Adipocyte (in vitro differentiated cells): ENCODE measurements around the gene MYBPC2.
A peak's percentile ranks its signal among the peaks of the same experiment; 100 is the strongest.

Experiments
- DNase-seq: peaks from one replicate; pipeline ENCODE4 v3.0.0-alpha.2; 2015; ENCODE audit warnings: low read depth
- H3K27me3 ChIP-seq: replicated peaks from 2 replicates; pipeline ENCODE4 v1.7.0; 2013; ENCODE audit warnings: mild to moderate bottlenecking, low read length, moderate library complexity; ENCODE audit not compliant: control insufficient read depth, insufficient read depth
- H3K36me3 ChIP-seq: 2 replicates; pipeline ENCODE4 v1.7.0; 2013; ENCODE audit warnings: low read length, mild to moderate bottlenecking, moderate library complexity; ENCODE audit not compliant: control insufficient read depth, insufficient read depth, severe bottlenecking
- H3K4me1 ChIP-seq: 2 replicates; pipeline ENCODE4 v1.7.0; 2013; ENCODE audit warnings: mild to moderate bottlenecking, low read length, moderate library complexity; ENCODE audit not compliant: control insufficient read depth, insufficient read depth
- H3K4me3 ChIP-seq: 2 replicates; pipeline ENCODE4 v1.7.0; 2013; ENCODE audit warnings: mild to moderate bottlenecking, low read length, moderate library complexity
- H3K9ac ChIP-seq: 2 replicates; pipeline ENCODE4 v1.7.0; 2013; ENCODE audit warnings: mild to moderate bottlenecking, low read length, moderate library complexity
- H3K9me3 ChIP-seq: 2 replicates; pipeline ENCODE4 v1.7.0; 2013; ENCODE audit warnings: mild to moderate bottlenecking, low read length, moderate library complexity; ENCODE audit not compliant: control insufficient read depth

The MYBPC2 gene

GRCh38 chr19:50500060-50500752 lies 67.5 kb downstream of the MYBPC2 start:
- Histone ChIP-seq H3K4me3 (no peak overlapping the region), H3K9ac (no peak overlapping the region)
- DNase-seq: peak; percentile 19

GRCh38 chr19:50500753-50501151 lies 68.1 kb downstream of the MYBPC2 start:
- Histone ChIP-seq H3K4me1 (no peaks in the 10 kb centered on the region), H3K27me3 (peaks cover 25% of the 10 kb centered on the region), H3K36me3 (no peaks in the 10 kb centered on the region), H3K9me3 (no peaks in the 10 kb centered on the region), H3K9ac (no peak overlapping the region), H3K4me3 (no peak overlapping the region)
- no peak for DNase-seq

More at GRCh38 chr19:50500060-50500752, 67.5 kb downstream of the MYBPC2 start:
- Histone ChIP-seq H3K9me3 (no peaks in the 10 kb centered on the region), H3K36me3 (no peaks in the 10 kb centered on the region), H3K4me1 (no peaks in the 10 kb centered on the region), H3K27me3 (peaks cover 27% of the 10 kb centered on the region)

- Histone ChIP-seq H3K9ac (no peak overlapping the region), H3K4me3 (no peak overlapping the region), H3K9me3 (no peaks in the 10 kb centered on the region), H3K4me1 (no peaks in the 10 kb centered on the region), H3K27me3 (peaks cover 22% of the 10 kb centered on the region), H3K36me3 (no peaks in the 10 kb centered on the region)
- no peak for DNase-seq
Observed at GRCh38 chr19:50501186-50501567, 68.5 kb downstream of the MYBPC2 start.

GRCh38 chr19:50501568-50502475 lies 69.1 kb downstream of the MYBPC2 start:
- Histone ChIP-seq H3K27me3 (peaks cover 21% of the 10 kb centered on the region), H3K4me3 (no peak overlapping the region), H3K9me3 (no peaks in the 10 kb centered on the region), H3K4me1 (no peaks in the 10 kb centered on the region), H3K36me3 (no peaks in the 10 kb centered on the region), H3K9ac (no peak overlapping the region)
- DNase-seq: no peak

GRCh38 chr19:50505856-50506611 lies 73.3 kb downstream of the MYBPC2 start:
- DNase-seq: no peak

GRCh38 chr19:50506700-50507099 lies 74.0 kb downstream of the MYBPC2 start:
- DNase-seq: no peak
- H3K27me3 ChIP-seq: no peaks in the 10 kb centered on the region
- H3K9me3 ChIP-seq: no peaks in the 10 kb centered on the region
- H3K36me3 ChIP-seq: no peaks in the 10 kb centered on the region
- H3K9ac ChIP-seq: no peak overlapping the region
- H3K4me1 ChIP-seq: peaks cover 8% of the 10 kb centered on the region
- H3K4me3 ChIP-seq: no peak overlapping the region

More at GRCh38 chr19:50505856-50506611, 73.3 kb downstream of the MYBPC2 start:
- no peak overlapping the region for H3K4me3 ChIP-seq
- no peaks in the 10 kb centered on the region for H3K27me3 ChIP-seq
- no peak overlapping the region for H3K9ac ChIP-seq
- no peaks in the 10 kb centered on the region for H3K36me3 ChIP-seq
- peaks cover 8% of the 10 kb centered on the region for H3K4me1 ChIP-seq
- H3K9me3 ChIP-seq: no peaks in the 10 kb centered on the region

- no peak for DNase-seq
- H3K36me3 ChIP-seq: no peaks in the 10 kb centered on the region
- peaks cover 8% of the 10 kb centered on the region for H3K4me1 ChIP-seq
- no peaks in the 10 kb centered on the region for H3K9me3 ChIP-seq
- no peak overlapping the region for H3K9ac ChIP-seq
- H3K27me3 ChIP-seq: no peaks in the 10 kb centered on the region
- no peak overlapping the region for H3K4me3 ChIP-seq
Observed at GRCh38 chr19:50507376-50507775, 74.7 kb downstream of the MYBPC2 start.

- Histone ChIP-seq H3K4me1 (peaks cover 8% of the 10 kb centered on the region), H3K4me3 (no peak overlapping the region), H3K9ac (no peak overlapping the region), H3K27me3 (no peaks in the 10 kb centered on the region), H3K36me3 (no peaks in the 10 kb centered on the region), H3K9me3 (no peaks in the 10 kb centered on the region)
- no peak for DNase-seq
Observed at GRCh38 chr19:50508843-50509190, 76.1 kb downstream of the MYBPC2 start.

- H3K27me3 ChIP-seq: no peaks in the 10 kb centered on the region
- H3K9me3 ChIP-seq: no peaks in the 10 kb centered on the region
- DNase-seq: no peak
- H3K36me3 ChIP-seq: no peaks in the 10 kb centered on the region
- H3K9ac ChIP-seq: no peak overlapping the region
- no peak overlapping the region for H3K4me3 ChIP-seq
- H3K4me1 ChIP-seq: peaks cover 8% of the 10 kb centered on the region
Observed at GRCh38 chr19:50509366-50509765, 76.7 kb downstream of the MYBPC2 start.

- Histone ChIP-seq H3K4me1 (peaks cover 8% of the 10 kb centered on the region), H3K9ac (peak overlapping the region; percentile 97), H3K27me3 (no peaks in the 10 kb centered on the region), H3K36me3 (no peaks in the 10 kb centered on the region), H3K4me3 (peak overlapping the region; percentile 98), H3K9me3 (no peaks in the 10 kb centered on the region)
- DNase-seq: peak; percentile 40
Observed at GRCh38 chr19:50510121-50510670, 77.5 kb downstream of the MYBPC2 start.

GRCh38 chr19:50510700-50511068 lies 78.0 kb downstream of the MYBPC2 start:
- H3K4me1 ChIP-seq: peaks cover 8% of the 10 kb centered on the region
- no peak for DNase-seq
- peak overlapping the region; percentile 98 for H3K4me3 ChIP-seq
- no peaks in the 10 kb centered on the region for H3K27me3 ChIP-seq
- peak overlapping the region; percentile 97 for H3K9ac ChIP-seq
- no peaks in the 10 kb centered on the region for H3K9me3 ChIP-seq
- H3K36me3 ChIP-seq: no peaks in the 10 kb centered on the region
